Cerebellar nuclear complex (tissue), 1 donor: ENCODE results near the gene IL9.

Experiments
- DNase-seq, 2 experiments: peaks; one replicate each; lab custom pipeline; 2025; lab: John Stamatoyannopoulos, UW

Gene IL9

DNA sequence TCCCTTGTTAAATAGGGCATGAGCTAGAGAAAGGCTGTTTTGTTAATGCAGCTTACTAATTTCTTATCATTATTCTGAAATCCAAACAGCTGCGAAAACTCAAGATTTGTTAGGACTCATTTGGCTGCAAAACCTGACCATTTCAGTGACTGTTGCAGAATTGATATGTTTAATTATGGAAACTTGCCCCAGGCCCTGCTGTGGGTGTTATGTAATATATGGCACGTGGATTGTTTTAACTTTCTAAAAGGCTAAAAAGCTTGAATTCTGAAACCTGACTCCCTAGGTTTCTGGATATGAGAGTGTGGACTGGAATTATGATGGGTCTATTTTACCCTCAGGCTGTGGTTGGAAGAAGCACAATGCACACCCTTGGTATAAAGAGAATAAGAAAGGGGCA lies 4.4 kb downstream of the IL9 start:
- DNase-seq, result no peak

DNA sequence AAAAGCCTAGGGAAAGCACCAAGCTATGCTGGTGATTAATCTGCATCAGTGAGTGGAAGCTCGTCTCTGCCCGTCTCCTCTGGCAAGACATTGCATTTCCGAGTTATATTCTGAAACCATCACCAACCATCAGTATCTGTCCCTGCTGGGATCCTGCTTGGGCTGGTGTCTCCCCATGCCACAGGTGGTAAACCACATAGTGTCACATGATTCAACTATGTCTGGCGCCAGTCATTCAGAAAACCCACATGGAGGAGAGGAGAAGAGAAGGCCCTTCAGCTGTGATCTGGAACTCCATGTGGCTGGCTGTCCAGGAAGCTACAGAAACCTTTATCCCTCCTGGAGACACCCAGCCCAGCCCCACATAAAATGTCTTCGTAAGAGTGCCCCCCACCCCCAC lies 4.8 kb downstream of the IL9 start:
- DNase-seq, result no peak

DNA sequence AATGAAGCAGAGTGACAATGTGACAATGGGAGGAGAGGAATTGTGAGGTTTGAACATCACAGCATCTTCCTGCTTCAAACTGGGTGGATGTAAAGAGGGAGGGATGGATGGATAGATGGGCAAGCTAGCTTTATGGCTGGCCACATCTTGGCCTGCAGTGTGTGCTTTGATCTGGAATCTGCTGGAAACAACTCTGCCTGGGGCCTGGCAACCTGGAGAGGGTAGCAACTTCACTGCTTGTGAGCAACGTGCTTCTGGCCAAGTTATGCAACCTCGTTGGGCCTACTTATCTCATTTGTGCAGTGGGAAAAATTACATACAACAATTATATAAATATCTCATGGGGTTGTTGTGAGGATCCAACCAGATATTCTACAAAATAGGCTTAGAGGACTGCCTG lies 5.3 kb downstream of the IL9 start:
- no peak for DNase-seq

DNA sequence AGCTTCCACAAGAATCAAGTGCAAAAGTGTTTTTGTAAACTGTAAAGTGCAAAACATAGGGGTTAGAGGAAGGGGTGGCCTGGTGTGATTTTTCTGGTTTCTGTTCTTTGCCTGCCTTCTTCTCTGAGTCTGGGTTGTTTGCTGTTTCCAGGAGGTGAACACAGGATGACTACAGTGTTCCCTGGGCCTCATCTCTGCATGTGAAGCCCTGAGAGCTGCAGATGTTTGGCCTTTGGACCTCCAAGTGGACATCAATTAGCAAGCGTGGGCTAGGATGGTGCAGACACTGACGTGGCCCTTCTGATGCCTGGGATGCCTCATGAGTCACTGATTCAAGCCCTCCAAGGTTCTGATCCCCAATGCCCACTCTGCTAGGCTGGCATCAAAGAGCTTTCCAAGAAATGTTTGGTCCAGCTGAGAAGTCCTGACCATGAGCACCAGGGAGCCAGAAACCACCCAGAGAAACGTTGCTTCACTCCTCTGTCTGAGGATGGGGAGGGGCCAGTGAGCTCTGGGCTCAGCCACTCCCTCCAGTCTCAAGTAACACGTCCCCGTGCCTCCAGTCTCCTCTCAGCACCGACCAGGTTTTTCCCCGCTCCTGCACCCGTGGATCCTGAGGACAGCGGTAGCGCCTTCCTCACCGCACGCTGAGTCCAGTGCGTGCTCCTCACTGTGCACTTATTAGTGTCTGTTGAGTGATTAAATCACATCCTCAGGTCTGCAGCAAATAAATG lies 7.6 kb downstream of the IL9 start:
- DNase-seq, result no peak

DNA sequence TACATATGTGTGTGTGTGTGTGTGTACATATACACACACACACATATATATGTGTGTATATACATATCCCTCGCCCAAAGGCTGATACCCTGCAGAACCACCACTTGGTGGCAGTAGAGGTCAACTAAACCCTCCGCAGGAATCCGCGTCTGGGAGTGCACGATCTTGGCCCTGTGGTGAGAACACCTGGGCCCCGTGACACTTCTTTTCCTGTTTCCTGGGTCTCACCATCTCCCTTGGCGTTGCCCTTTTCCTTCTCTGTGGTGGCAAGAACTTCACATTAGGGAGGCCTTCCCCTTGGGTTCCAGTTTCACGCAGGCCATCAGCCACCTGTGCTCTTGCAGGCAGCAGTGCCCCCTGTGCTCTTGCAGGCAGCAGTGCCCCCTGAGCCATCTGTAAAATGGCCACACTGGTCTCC lies 8.2 kb downstream of the IL9 start:
- DNase-seq, result peak in 1 of 2 experiments; percentile 11

DNA sequence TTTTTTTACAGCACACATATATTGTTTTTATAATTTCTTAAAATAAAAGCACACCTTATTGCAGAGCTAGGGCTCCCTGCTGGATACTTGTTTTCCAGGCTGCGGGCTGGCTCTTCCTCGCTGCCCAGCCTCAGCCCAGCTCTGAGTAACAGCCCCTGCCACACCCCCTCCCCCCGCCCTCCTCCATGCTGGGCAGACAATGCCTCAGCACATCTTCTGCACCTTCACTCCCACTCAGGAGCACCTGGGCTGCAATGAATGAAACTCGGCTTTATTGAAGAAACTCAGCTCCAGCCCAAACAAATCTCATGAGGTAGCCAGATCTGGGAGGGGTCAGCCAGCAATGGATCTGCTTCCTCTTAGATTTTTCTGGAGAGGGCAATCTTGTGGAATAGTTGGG lies 9.5 kb downstream of the IL9 start:
- DNase-seq, result no peak

DNA sequence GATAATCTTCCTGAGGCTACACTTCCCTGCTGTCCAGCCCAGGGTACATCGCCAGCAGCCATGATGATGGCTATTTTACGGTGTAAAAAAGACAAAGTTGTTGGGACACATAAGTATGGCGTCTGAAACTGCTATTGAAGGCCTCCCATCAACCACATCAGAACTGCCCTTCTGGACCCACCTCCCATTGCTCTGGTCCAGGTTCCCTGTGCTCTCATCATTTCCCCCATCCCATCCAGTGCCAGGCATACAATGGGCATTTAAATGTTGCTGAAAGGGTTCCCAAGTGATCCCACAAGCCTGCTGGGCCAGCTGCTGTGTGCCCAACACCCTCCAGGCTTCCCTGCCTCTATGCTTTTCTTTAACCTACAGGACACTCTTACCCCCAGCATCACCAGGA lies 10.6 kb downstream of the IL9 start:
- no peak for DNase-seq

DNA sequence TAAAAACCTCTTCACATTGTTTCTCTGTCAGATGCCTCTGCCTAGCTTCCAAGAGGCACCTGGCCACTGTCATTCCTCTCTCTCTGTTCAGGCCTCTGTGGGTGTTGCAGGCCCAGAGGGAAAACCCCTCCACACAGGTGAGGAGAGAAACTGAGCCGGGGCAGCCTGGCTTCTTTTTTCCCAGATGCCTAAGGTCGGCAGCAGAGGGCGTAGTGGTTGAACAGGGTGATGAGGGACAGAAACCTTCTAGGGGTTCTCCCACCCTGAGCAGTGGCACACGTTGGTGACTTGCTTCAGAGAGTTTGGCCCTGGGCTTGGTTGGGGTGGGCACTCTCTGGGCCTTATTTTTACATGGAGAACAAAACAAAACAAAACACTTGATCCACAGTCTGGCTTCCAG lies 12.2 kb downstream of the IL9 start:
- DNase-seq, result no peak

DNA sequence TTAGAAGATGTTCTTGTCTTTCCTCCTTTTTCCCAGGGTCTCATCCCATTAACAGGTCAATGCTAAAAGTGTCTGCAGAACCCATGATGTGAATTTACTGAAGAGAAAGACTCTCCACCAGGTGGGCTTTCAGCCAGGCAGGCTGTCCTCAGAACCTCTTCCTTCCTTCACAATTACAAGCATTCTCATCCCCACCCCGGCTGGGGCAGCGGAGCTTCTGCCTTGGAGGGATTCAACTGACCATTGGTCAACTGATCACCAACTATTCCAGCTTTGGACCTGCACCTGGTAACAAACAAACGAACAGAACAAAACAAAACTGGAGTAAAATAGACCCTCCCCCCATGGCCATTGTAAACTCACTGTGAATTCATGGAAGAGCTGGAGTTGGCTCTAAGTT lies 12.6 kb downstream of the IL9 start:
- no peak for DNase-seq

DNA sequence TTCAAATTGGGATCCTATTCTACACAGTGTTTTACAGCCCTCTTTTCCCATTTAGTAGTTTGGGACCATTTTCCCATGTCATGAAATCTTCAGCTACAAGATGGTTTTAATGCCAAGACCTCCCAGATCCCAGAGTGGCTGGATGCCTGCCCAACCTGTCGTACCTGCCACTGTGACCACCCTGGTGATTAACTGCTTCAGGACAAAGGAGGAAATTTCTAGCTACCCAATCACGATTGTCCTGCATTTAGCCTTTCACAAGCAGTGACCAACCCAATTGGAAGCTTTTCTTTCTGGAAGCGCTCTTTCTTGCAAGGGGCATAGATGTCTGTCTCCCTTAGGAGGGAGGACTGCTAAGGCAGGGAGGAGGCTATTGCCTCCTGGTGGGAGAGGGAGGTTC lies 13.8 kb downstream of the IL9 start:
- no peak for DNase-seq

DNA sequence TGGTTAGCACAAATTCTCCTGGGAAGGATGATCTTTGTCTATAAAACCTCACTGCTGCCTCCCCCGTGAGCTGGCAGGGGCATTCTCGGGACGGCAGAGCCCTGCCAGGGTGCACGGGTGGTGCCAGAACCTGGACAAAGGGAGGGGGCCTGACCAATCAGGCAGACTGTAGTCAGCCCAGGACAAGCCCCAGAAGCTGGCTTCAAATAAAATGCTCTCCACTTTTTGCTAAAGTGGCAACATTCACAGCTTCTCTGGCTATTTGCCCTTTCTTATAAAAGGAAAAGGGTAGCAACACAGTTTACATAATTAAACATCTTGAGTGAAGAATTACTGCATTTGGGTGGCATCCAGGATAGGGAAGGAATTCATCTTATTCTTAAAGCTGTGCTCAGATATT lies 14.4 kb downstream of the IL9 start:
- DNase-seq, result no peak

DNA sequence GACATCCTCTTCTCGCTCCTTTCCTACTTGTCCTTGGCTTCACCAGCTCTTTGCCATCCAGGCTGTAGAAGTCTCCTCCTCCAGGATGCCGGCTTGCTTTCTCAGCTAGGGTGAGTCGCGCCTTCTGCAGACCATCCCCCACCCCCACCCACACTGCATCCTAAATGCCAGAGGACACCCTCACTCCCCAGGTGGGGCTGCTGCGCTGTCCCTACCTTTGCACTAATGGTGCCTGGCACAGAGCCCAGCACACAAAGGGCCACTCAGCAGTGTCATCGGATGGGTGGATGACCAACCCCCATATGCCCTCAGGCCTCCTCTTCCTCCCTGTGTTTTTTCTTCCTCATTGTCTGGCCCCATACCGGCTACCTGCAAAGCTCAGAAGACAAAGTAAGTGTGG lies 14.8 kb downstream of the IL9 start:
- DNase-seq, result no peak

DNA sequence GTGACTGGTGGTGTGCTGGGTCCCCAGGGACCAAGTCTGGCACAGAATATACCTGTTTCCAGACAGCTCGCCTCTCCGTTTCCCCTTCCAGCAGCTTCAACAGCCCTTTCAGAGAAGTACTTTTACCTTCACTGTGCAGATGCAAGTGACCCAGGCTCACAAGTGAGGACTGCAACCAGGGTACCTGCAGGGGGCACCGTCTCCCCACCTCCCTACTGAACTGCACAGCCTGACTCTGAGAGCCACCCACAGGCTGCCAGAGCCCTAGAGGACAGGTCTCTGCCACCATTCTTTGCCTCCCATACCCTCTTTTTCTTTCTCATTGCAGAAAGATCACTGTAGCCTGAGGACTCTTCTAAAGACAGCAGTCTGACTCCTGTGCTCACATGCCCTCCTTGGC lies 15.4 kb downstream of the IL9 start:
- no peak for DNase-seq

DNA sequence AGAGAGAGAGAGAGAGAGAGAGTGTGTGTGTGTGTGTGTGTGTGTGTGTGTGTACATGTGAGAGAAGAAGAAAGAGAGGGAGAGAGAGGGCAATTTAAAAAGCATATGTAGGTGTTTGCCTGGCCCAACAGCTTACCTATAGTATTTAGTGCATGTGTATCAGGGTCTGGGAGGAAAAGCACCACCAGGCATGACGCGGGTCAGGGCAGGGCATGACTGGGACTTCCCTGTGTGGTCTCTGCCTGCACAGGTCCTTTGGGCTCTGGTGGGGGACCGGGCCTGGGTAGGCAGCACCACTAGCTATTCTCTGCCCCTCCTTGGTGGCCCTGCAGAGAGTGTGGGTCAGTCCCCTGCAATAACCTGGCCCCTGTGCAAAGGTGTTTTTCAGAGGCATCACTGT lies 16.1 kb downstream of the IL9 start:
- DNase-seq, result no peak

DNA sequence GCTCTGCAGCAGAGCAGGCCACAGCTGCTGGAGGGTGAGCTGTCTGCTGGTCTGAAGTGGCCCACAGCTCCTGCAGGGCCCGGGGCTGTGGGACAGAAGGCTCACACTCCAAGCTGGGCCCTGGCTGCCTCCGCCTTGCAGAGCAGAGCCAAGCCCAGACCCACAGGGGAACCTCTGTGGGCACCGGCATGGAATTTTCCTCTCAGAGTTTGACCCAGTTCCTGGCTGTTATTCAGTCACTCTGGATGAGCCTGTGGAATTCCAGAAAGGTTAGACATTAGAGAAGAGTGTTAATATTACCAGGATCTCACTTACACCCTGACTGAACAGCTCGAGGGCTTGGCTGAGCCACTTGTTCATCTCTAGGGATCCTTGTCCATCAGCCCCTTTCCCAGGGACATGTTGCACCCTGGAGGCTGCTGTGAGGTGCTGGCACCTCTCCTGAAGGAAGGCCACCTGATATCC lies 17.5 kb downstream of the IL9 start:
- no peak for DNase-seq

DNA sequence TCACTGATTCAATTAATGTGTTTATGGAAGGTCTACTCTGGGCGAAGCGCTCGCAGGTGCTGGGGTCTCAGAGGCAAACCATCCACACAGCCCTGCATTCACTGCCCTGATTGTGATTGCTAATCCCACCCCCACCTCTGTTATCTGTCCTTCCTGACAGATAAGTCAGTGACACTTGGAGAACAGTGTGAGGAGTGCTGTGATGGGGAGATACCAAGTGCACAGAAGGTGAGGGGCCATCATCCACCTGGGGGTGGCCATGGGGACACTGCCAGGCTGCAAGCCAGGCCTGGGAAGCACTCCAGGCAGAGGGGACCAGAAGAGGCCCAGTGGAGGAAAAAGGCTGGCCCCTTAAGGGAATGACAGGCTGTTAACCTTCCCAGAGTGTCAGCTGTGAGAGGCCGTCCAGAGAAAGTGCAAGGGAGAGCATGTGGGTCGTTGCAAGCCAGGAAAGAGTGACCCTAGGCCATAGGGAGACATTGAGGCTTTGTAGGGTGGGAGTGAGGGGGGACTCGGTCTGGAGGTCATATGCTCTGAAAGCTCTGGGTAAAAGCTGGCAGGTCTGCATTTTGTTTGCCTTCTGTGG lies 18.0 kb downstream of the IL9 start:
- DNase-seq, result no peak

DNA sequence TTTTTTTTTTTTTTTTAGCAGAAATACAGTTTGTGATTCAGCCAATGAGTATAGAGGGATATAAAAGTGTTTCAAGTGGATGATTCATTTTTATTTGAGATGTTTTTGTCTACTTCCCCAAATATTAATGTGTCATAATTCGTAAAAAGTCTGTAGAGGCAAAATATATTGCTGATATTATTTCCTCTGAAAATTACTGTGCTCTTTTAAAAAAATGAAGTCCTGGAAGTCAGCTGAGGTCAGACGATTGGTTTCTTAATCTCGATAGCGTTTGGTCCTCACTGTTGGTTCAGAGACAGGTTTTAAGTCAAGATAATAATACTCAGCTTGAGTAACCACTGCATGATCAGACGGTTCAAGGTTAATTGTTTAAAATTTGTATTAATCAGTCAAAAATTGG lies 19.5 kb downstream of the IL9 start:
- no peak for DNase-seq

DNA sequence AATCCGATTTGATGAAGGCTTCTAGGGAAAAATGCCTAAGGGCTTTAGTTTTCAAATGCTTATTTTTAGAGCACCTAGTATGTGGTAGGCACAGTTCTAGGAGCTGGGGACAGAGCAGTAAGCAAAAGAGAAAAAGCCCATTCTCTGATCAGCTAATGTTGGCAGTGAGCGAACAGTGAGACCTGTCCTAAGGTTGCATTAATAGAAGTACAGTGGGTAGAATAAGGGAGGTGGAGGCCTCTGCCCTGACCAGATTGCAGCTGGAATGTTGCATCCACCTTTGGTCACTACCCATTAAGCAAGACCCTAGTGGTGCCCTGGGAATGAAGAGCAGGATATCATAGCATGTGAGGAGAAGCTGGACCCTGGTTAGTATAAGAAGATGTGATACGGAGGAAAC lies 20.1 kb downstream of the IL9 start:
- no peak for DNase-seq

DNA sequence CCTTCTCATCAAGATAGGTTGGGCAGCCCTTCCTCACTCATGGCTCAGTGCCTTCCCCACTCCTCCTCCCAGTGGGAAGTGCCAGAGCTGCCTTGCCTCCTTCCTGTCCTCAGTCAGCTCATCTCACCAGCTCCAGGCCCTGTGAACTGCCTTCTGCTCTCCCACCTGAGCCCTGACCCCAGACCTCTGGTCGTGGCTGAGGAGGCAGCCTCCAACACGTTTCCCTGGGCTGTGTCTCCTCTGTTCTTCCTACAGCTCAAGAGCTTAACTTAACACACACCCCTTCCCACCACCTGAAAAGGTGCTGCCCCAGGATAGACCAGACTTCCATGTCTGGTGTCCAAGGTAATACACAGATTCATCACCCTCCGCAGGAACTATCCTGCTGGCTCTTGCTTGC lies 21.2 kb downstream of the IL9 start:
- no peak for DNase-seq

DNA sequence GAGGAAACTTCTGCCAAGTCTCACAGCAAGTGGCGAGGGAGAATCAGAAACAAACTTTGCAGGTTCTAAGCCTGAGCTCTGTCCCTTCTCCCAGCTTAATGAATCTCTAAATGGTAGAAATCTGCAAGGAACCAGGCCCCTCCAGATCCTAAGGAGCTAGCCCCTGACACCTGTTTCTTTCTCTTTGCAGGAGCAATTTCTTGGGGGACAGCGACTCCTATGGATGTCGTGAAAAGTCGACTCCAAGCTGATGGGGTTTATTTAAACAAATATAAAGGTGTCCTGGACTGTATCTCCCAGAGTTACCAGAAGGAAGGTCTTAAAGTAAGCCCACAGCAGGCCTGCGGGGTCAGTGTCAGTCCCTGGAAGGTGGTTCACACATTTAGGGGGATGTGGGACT lies 21.8 kb downstream of the IL9 start:
- no peak for DNase-seq

DNA sequence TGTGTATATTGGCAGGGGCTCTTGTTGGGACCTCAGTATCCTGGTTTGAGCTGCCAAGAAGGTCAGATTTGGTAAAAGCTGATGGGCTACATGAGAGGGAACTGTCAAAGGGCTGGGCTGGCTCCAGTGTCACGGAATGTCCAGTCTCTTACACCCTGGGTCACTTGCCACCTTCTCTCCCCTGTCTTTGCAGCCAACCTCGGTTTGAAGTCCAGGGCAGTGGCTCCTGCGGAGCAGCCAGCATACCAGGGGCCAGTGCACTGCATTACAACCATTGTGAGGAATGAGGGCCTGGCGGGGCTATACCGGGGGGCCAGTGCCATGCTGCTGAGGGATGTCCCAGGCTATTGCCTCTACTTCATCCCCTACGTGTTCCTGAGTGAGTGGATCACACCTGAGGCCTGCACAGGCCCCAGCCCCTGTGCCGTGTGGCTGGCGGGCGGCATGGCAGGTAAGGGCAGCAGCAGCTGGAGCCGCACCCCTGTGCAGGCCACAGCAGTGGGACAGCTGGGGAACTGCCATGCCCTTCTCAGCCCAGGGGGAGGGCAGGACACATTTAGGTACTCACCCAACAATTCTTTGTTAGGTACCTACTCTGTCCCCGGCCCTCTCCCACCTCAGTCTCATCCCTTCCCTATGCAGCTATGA lies 24.2 kb downstream of the IL9 start:
- no peak for DNase-seq

DNA sequence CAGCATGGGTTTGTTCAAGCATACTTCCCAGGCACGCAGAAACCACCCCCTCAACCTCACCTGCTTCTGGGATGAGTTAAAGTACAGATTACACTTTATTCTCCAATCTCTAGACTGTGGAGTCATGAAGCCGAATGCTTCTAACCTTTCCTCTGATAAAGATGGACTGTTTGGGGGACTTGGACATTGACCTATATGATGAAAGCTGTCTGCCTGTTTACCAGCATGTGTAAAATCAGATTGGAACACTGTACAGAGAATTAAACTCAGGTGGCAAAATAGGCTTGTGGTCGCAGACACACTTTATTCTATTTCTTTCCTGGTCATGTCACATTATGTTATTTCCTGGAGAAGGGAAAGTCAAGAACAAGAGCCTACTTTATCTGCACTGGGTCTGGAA lies 25.7 kb downstream of the IL9 start:
- no peak for DNase-seq

DNA sequence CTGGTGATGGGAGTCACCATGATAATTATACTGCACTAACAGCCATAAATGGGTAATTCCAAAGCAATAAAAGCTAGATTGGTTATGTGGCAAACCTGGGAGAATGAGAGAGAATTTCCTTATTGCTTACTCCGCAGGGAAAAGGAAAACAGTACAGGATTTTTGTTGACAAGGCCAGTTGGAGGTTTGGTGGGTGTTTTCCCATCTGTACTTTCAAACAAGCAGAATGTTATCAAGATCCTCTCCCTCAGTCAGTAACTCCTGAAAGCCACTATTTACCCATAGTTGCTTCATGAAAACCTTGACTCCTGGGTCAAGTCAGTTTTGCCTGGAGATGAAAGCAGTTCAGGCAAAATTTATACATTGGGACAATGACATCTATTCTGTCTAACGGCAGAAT lies 26.4 kb downstream of the IL9 start:
- no peak for DNase-seq

DNA sequence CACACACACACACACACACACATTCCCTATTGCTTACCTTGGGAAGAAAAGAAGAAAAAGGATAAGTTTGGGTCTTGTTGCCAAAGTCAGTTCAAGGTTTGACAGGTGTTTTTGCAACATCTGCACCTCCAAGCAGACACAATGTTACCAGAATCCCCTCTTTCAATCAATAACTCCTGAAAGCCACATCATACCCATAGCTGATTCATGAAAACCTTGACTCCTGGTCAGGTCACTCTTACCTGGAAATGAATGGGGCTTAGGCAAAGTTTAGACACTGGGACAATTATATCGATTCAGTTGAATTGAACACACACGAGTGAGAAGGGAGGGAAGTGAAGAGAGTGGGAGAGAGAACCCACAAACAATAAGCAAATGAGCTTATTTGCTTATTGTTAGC lies 27.0 kb downstream of the IL9 start:
- DNase-seq, result no peak
